Activated T-helper 1 cell treated with anti-CD3 and anti-CD28 coated beads, Interleukin-2, amount 50 U/mL, for 16 hours (primary cell): ENCODE measurements around the gene ELF1.
A peak's percentile ranks its signal among the peaks of the same experiment; 100 is the strongest.

Source experiments
- DNase-seq, 2 donors: peaks; one replicate each; pipeline ENCODE4 v3.0.0-alpha.2; 2020; ENCODE audit warnings: low read depth in 1 of 2, low spot score in 1 of 2

ELF1 gene

DNA sequence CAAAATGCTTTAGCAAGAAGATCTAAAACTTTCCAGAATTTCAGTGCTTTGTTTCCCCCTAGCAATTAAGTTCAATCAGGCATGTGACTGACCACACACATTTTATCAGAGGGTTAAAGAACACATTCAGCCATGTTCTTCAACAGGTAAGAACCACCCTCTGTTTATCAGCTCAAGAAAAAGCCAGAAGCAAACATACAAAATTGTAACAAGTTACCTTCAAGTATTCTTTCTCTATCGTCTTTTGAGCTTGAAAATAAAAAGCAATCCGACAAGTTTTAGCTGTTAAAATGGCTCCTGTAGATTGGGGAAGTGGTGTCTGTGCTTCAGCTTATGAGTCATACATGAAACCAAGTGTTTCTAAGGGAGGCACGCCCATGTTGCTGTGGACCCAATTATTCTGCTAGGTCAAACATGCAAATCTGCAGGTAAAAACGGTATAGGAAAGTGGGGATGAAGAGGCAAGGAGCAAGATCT, at the start of gene ELF1:
Gene ELF1 (minus strand): TSS at position 306 of the 477 bp plus-strand sequence. CDS start 37,262 bp downstream, outside the sequence.
- DNase-seq = peak in 1 of 2 donors; percentile 30

DNA sequence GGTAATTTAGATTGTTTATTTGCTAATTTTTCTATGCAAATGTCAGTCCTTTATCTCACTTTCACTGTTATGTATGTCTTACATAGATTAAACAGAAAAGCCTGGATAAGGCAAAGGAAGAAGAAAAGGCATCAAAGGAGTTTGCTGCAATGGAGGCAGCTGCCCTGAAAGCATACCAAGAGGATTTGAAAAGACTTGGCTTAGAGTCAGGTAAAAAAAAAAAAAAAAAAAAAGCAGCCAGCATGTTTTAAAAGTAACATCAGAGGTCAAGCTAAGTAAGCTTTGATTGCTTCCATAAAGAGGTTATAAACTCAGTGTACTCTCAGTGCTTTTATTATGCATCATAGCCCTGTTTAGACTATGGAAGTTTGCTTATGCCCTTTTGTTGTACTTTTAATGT, 46.0 kb upstream of the ELF1 start:
- DNase-seq = no peak

DNA sequence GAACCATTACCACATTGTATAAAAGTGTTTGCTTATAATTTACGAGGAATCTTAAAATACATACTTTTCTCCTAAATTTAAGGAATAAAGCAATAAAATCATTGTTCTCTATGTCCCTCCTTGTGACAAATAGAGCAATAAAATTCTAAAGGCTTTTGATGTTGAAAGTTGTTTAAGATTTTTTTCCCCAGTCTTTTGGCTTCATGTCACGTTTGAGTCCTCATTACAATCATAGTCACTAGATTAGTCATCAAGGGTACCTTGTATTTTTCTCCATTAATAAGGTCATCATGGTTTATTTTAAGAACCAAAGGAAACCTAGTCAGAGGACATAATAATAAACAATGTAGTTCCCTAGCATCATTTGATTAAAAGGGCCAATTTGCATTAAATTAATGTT, 45.4 kb upstream of the ELF1 start:
- no peak for DNase-seq

DNA sequence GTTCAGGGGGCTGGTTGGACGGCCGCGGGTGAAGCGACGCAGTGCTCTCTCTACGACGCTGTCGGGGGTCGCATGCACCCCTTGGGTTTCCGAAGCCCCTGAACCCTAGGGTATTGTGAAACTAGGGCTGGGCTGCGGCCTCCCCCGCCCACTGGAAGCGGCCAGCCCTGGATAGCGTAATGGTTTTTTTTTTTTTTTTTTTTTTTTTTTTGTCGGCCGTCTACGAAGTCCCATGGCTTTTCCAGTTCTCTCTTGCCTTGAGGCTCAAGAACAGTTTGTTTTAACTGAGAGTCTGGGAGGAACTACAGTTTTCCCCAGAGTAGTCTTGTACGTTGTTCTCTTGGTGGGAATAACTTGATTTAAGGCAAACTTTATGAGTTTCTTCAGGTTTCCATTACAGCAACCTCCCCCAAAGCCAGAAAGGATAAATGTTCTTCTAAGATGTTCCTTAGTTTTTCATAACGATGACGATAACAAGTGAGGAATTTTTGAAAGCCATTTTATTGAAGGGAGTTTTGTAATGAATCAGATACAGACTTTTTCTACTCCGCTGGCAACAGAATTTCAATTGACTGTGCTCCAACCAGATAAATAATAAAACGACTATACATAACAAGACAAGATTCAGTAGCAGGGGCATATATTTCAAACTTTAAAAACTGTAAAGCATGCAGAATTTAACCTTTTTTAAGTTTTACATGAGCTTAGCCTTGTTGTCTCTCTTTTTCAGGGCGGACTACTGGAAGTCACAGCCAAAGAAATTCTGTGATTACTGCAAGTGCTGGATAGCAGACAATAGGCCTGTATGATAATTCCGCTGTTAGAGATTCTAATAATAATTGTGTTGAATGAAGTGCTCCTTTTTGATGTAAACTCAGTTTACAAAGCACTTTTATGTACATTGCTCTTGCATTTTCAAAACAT, 43.1 kb upstream of the ELF1 start:
- no peak for DNase-seq

DNA sequence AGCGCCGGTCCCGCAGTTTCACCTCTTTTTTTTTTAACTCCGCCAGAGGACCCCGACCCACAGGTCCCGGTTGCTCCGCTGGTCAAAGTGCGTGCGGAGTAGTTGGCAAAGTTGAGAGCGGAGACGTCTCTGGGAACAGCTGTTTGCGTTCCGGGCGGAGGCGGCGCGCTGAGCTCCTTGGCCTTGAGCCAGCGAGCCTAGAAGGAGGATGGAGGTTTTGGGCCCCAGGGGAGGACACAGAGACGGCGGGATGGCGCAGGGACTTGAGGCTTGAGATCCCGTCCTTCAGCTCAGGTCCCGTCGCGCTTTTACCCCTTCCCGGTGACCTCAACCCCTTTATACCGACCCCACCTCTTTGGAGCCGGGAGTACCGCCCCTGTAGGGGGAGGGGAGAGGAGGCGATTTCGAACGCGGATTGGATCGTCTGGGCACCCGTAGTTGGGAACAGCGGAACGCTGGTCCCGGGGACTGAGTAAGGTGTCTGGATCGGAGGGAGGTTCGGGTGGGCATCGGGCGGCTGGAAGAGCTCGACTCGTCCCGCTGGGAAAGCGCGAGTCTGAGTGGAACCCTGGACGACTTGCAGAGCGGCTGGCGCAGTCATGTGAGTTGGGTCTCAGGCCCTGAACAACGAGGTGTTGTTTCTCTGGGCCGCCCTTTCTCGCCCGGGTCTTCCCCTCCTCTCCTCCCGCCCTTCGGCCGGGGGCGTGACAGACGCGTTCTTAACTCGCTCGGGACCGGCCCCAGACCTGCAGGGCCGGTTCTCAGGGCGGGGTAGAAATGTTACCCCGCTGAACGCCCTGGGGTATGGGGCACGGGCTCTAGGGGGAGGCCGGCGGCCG, 42.2 kb upstream of the ELF1 start, which contains the start of gene WBP4:
Gene WBP4 (plus strand): TSS at position 435 of the 839 bp plus-strand sequence. CDS start 165 bp downstream, at position 600.
- peak; percentile 69 to 73 for DNase-seq

DNA sequence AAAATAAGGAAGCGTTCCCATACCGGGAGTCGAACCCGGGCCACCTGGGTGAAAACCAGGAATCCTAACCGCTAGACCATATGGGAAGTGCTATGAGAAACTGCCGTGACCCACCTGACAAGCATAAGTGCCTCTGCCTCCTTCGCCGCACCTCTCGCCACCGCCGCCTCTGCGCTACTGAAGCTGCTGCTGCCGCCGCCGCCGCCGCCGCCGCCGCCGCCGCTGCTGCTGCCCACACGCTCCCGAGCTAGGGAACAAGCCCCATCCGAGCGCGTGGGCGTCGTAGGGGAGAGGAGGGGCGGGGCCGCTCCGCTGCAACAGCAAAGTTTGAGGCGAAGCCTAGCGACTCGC, 41.6 kb upstream of the ELF1 start:
- peak; percentile 60 to 80 for DNase-seq

DNA sequence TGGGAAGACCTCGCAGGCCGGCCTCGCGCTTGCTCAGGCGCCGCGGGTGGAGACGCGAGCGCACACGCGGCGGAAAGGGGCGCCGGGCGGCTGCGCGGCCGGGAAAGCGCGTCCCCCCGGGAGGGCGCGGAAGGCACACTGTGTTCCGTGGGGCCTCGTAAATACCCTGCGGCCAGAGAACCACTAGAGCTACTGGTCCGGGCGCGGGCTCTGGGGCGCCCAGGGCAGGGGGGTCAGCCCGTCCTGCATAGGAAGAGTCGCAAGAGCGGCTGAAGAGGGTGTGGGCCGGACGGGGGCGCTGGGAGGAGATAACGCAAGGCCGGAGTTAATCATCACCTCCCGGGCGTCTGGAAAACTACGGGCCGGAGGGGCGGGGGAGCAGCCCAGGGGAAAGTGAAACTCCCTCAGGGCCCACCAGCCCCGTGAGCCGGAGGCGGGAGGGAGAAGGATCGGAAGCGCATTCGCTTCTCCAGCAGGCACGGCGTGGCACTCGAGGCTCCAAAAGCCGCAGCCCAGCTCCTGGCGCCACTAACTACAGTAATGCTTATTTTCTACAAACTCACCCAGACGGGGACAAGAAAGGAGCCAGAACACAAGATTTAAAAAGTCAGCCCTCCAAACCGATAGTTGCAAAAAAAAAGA, 41.1 kb upstream of the ELF1 start:
- peak; percentile 26 to 59 for DNase-seq

DNA sequence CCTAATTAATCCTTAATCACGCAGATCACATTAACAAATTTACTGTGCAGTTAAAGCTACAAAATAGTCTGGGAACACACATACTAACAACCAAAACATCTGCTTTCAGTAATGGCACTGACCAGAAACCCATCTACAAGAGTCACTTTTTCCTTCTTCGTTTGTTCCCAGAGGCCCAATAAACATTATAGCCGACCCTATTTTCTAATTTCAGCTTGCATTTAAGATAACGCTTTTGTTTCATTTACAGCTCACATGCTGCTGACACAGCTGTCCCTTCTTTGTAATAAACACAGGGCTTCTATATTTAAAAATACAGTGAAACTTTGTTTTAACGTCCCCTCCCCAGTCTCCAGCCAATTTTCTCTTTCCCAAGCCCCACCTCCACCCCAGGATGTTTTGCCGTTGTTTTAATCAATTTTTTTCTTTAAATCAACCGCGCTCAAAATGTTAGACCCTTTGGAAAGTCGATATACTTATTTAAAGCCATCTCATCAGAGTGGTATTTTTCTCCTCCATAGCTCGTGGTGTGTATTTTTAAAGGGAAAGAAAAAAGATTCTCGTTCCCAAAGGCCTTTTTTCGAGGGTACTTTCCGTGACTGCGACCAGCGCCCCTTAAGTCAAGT, 40.5 kb upstream of the ELF1 start:
- DNase-seq = no peak

DNA sequence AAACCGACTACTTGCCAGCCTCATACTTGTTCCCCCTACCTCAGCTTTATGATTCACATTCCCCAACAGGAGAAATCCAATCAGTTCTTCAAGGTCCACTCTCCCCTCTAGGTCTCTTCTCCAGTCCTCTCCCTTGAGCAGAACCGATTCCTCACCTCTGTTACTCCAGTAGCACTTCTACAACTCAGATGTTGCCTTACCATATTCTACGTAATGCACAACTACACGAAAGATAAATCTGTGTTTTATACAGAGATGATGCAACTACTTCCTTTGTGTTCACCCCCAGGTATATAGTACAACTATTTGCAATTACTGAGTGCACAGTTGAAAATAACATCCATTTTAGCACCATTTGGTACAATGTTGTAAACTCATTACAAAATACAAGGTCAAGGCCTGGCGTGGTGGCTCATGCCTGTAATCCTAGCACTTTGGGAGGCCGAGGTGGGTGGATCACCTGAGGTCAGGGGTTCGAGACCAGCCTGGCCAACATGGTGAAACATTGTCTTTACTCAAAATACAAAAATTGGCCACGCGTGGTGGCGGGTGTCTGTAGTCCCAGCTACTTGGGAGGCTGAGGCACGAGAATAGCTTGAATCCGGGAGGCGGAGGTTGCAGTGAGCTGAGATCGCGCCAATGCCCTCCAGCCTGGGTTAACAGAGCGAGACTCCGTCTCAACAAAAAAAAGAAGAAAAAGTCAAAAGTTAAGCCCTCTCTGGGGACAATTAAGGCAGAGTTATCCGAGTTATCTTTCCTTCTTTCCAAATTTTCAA, 39.4 kb upstream of the ELF1 start:
- DNase-seq = no peak

DNA sequence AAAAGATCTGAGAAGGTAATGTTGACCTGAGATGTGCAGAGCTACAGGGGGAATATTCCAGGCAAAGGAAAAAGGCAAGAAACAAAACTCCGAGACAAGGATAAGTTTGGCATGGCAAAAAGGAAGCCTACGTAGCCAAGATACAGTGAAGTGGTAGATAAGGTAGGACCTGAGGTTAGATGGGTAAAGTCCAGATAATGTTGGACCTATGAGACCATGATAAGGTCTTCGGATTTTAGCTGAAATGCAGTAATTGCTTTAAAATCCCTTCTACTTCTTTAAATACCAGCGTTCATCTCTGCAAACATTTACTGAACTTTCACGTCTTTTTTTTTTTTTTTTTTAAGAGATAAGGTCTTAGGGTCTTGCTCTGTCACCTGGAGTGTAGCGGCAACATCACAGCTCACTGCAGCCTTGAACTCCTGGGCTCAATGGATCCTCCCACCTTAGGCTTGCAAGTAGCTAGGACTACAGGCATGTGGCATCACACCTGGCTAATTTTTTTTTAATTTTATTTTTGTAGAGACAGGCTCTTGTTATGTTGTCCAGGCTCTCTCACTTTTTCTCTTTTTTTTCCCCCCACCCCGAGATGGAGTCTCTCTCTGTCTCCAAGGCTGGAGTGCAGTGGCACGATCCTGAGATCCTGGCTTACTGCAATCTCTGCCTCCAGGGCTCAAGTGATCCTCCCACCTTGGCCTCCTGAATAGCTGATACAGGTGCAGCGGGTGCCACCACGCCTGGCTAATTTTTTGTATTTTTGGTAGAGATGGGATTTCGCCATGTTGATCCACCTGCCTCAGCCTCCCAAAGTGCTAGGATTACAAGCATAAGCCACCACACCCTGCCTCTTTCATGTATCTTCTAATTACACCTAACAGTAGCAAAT, 38.0 kb upstream of the ELF1 start:
- no peak for DNase-seq

DNA sequence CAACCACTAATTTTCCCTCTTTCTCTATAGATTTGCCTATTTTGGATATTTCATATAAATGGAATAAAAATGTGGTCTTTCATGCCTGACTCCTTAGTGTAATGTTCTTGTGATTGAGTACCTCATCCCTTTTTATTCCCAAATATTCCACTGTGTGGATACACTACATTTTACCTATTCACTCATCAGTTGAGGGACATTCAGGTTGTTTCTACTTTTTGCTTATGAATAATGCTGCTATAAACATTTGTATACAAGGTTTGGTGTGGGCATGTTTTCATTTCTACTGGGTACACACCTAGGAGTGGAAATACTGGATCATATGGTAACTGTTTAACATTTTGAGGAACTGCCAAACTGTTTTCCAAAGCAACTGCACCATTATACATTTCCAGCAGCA, 37.1 kb upstream of the ELF1 start:
- DNase-seq = no peak

DNA sequence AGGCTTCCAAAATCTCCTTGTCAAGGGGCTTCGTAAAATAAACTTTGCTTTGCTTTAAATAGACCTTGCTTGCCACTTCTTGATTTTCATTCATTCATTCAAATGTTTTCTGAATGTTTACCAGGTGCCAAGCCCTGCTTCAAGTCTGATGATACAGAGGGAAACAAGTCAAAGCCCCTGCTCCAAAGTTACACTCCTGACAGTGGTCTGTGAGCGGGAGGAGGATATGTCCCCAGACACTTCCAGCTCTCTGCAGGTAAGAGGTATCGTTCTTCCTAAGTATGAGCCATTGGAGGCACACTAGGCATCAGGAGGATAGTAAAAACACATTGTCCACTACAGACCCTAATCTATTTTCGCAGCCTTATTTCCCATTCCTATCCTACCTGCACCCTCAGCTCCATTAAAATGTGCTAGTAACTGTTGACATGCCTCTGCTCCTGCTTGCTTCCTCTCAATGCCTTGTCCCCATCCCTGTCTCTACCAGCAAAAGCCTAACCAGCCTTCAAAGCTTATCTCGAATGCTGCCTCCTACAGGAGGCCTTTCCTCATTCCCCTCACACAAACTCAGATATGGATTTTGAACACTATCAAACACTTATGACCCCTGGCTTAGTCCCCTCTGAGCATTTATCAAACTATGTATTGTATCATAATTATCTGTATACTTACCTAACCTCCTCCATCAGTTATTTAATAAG, 36.0 kb upstream of the ELF1 start:
- DNase-seq = no peak

DNA sequence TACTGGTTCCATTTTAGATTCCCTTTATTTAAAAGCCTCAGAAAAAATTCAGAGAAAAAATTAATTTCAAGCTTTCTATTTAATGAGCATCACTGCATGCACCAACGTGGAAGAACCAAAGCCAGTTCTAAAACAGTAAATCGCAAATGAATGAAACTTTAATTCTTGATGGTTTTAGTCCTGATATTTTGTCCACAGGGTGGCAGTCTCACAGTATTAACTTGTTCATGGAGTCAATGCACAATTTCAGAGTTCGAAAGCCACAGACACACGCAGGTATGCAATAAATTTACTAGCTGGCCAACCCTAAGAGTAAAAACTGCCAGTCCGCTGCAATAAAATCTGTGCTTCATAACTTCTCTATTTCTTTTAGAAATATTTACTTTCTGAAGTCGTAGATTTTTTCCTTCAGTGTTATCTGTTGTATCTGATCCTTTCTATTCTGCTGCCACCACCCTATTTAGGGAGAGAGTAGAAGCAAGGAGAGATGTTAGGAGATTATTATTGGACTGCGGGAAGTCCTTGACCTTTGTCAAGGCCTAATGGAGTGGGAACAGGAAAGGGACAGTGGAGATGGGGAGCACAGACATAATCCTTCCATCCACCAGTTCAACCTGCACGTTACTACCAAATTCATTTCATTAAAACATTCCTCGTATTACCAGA, 35.2 kb upstream of the ELF1 start:
- DNase-seq = no peak

DNA sequence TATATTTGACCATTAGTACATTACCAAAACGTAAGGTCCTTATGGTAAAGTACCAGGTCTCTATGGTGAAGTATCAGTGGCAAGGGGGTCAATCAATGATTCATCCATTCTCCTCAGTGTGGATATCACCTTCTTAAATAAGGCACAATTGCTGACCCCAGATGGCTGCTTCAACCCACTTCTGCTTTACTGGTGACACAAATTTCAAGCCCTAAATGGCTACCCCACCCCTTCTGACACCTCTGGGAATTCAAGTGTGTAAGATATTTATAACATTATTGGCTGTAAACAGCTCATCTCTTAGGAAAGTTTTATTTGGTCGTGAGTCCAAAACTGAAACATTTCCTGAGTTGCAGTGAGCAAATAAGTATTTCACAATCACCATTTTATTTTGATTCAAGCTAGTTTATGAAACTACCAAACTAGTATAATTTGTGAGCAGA, 34.3 kb upstream of the ELF1 start:
- DNase-seq = no peak

DNA sequence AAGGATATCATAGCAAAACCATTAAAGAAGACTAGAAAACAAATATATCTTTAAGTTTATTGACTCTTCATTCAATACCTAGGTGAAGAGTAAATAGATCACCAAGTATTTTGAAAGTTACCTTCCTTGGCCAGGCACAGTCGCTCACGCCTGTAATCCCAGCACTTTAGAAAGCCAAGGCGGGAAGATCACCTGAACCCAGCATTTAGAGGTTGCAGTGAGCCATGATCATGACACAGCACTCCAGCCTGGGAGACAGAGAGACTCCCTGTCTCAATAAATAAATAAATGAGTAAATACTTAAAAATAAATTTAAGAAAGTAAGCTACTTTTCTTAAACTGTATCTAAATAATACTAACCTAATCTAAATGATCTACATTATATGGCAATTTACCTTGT, 33.3 kb upstream of the ELF1 start:
- no peak for DNase-seq

DNA sequence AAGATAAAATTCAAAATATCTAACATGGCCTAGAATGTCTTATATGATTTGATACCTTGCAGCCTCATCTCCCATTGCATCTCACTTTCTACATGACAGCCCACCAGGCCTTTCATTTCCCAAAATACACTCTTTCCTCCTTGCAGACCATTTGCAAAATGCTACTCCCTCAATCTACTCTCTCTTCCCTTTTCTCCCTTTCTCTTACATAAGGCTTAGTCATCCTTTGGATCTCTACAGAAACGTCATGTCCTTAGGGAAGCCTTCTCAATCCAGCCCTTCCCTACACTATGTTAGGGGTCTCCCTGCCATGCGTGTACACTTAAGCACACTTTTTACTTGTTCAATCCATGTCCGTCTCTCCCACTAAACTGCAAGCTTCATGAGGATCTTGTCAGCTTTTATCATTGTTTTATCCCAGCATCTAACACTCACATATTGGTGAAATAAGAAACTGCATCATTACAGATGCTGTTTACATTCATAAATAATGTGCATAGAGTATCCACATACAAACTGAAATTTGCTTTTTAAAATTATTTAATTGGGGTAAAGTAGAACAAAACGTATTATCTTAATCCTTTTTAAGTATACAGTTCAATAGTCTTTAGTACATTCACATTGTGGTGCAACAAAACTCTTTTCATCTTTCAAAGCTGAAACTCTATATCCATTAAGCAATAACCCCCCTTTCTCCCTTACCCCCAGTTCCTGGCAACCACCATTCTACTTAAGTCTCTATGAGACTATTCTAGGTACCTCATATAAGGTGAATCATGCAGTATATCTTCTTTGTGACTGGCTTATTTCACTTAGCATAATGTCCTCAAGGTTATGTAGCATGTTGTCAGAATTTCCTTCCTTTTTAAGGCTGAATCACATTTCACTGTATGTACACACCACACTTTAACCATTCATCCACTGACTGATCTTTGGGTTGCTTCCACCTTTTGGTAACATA, 30.6 kb upstream of the ELF1 start:
- no peak for DNase-seq

DNA sequence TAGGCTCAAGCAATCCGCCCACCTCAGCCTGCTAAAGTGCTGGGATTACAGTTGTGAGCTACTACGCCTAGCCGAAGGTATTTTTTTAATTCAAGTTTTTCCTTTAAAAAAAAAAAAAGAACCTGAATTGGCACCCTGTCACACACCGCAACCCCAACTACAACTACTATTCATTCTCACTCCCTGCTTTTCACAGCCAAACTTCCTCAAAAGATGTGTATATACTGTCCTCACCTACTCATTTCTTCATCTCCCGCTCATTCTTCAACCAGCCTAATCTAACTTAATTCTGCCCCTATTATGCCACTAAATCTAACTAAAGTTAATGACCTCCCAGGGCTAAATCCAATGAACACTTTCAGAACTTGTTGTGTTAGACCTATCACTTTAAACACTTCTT, 29.5 kb upstream of the ELF1 start:
- DNase-seq = no peak
